Activated T-cell treated with anti-CD3 and anti-CD28 coated beads, Interleukin-2, amount 50 U/mL, for 4 hours (primary cell): Measurements from ENCODE around the gene PHYKPL. TPM values are rescaled to one million over a fixed set of nuclear protein-coding genes. Genes with fewer than 3 reads are reported as not detected.

Experiments used
- ATAC-seq, 2 donors: fragments of 200-7000 bp; cut with Tn5 transposase; one replicate each; pipeline ENCODE4 v1.10.0; 2021
- DNase-seq: peaks from one replicate; pipeline ENCODE4 v3.0.0-alpha.2; 2020
- H3K27me3 Mint-ChIP-seq: one replicate; pipeline ENCODE4 v1.8.0; 2021; ENCODE audit warnings: low read depth, mixed read lengths
- H3K36me3 Mint-ChIP-seq: one replicate; pipeline ENCODE4 v1.8.0; 2022; ENCODE audit warnings: mixed read lengths; ENCODE audit not compliant: insufficient read depth
- H3K4me1 Mint-ChIP-seq: one replicate; pipeline ENCODE4 v1.8.0; 2021; ENCODE audit warnings: low read depth, mixed read lengths
- H3K4me3 Mint-ChIP-seq: one replicate; pipeline ENCODE4 v1.8.0; 2021; ENCODE audit warnings: mild to moderate bottlenecking, moderate library complexity, mixed read lengths
- H3K9me3 Mint-ChIP-seq: one replicate; pipeline ENCODE4 v1.8.0; 2021; ENCODE audit warnings: mixed read lengths
- total RNA-seq, 3 donors: library from RNA; stranded (reverse); gene quantifications; one replicate each; pipeline ENCODE4 v1.2.1, GENCODE V29; 2021

PHYKPL gene
- total RNA-seq, 3 donors from 2014 or later = 46.7 to 53.2 (median 49.7) TPM

DNA sequence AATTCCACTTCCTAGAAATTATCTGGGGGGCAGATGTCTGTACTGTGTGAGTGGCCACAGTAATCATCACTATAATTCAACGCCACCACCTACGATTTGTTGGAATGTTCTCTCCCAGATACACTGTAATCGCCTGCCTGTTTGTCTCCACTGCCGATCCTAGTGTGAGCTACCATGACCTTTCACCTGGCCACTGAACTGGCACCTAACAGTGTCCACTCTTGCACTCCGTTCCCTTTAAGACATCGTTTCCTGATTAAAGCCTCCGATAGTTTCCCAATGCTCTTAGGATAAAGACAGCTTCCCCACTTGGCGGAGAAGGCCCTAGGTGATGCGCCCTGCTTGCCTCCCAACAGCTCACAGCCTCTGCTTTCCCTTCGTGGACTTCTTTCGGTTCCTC is 4.0 kb downstream of the PHYKPL start:
- no peaks in the 10 kb centered on the region for H3K27me3 Mint-ChIP-seq
- peaks cover 46% of the 10 kb centered on the region for H3K4me1 Mint-ChIP-seq
- ATAC-seq (no peak), DNase-seq (no peak)
- no peaks in the 10 kb centered on the region for H3K9me3 Mint-ChIP-seq
- peak overlapping the region; percentile 48 for H3K4me3 Mint-ChIP-seq
- peaks cover 57% of the 10 kb centered on the region for H3K36me3 Mint-ChIP-seq

DNA sequence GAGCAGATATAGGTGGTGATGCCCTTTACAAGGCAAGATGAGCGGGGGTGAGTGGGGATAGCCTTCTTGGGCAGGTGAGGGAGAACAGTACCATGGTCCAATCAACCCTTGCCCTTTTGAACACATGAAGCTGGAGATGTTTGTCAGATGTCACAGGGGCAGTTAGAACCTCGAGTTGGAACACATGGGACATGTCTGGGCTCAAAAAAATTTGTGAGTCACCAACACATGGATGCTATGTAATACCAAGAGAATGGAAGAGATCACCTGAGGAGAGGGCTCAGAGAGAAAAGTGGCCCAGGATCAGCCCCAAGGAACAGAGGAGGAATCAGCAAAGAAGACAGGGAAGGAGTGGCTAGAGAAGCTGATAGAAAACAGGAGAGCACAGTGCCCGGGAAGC is 4.7 kb downstream of the PHYKPL start:
- H3K9me3 Mint-ChIP-seq = no peaks in the 10 kb centered on the region
- H3K4me3 Mint-ChIP-seq = no peak overlapping the region
- DNase-seq (no peak), ATAC-seq (no peak)
- H3K4me1 Mint-ChIP-seq = peaks cover 44% of the 10 kb centered on the region
- H3K27me3 Mint-ChIP-seq = no peaks in the 10 kb centered on the region
- peaks cover 61% of the 10 kb centered on the region for H3K36me3 Mint-ChIP-seq

- ATAC-seq (no peak), DNase-seq (no peak)
- Mint-ChIP-seq H3K4me3 (peak overlapping the region; percentile 12), H3K4me1 (peaks cover 44% of the 10 kb centered on the region), H3K27me3 (no peaks in the 10 kb centered on the region), H3K36me3 (peaks cover 61% of the 10 kb centered on the region), H3K9me3 (no peaks in the 10 kb centered on the region)
Observed at GRCh38 chr5:178227138-178227659, 5.4 kb downstream of the PHYKPL start.

DNA sequence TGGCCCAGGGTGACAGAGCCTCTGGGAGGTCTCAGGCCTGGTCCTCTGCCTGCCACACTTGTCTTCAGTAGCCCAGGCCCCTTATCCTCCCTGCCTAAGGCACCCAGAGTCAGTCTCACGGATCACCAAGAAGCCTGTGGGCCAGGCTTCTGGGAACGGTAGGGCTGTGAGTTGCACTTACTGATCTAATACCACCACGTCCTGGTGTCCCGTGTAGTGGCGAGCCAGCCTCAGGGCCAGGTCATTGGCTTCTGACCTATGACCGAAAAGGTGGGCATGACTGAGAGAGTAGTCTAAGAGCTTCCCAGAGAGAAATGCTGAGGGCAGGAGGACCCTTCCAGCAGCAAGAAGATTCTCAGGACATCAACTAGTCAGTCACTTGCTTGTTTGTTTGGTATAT is 7.4 kb downstream of the PHYKPL start:
- no peak for DNase-seq
- peaks cover 42% of the 10 kb centered on the region for H3K4me1 Mint-ChIP-seq

DNA sequence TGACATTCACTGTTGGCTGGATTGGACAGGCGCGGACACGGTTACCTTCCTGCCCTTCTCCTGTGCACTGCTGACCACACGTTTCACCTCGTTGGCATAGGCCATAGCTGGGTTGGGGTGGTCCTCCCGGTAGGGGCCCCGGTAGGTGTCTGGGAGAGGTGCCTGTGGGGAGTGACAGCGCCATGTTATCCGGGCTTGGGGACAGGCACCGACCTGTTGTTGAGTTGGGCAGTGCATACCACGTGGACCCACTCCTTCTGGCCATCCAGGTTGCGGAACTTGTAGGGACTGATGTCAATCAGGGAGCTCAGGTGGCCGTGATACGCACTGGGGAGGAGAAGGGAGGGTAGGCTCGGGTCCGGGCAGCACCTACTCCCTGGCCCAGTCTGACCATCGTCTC is 8.2 kb downstream of the PHYKPL start:
- H3K4me3 Mint-ChIP-seq = no peak overlapping the region
- no peaks in the 10 kb centered on the region for H3K27me3 Mint-ChIP-seq
- peaks cover 60% of the 10 kb centered on the region for H3K36me3 Mint-ChIP-seq
- no peaks in the 10 kb centered on the region for H3K9me3 Mint-ChIP-seq
- DNase-seq = no peak
- peaks cover 36% of the 10 kb centered on the region for H3K4me1 Mint-ChIP-seq
- ATAC-seq = no peak

More for the DNA sequence above, 7.4 kb downstream of the PHYKPL start:
- H3K36me3 Mint-ChIP-seq = peaks cover 62% of the 10 kb centered on the region
- no peaks in the 10 kb centered on the region for H3K27me3 Mint-ChIP-seq
- no peaks in the 10 kb centered on the region for H3K9me3 Mint-ChIP-seq
- no peak overlapping the region for H3K4me3 Mint-ChIP-seq
- ATAC-seq = no peak

GRCh38 chr5:178223828-178224335 is 8.7 kb downstream of the PHYKPL start:
- no peak for DNase-seq
- Mint-ChIP-seq H3K4me1 (peaks cover 32% of the 10 kb centered on the region), H3K4me3 (no peak overlapping the region), H3K9me3 (no peaks in the 10 kb centered on the region), H3K36me3 (peaks cover 59% of the 10 kb centered on the region), H3K27me3 (no peaks in the 10 kb centered on the region)
- no peak for ATAC-seq

DNA sequence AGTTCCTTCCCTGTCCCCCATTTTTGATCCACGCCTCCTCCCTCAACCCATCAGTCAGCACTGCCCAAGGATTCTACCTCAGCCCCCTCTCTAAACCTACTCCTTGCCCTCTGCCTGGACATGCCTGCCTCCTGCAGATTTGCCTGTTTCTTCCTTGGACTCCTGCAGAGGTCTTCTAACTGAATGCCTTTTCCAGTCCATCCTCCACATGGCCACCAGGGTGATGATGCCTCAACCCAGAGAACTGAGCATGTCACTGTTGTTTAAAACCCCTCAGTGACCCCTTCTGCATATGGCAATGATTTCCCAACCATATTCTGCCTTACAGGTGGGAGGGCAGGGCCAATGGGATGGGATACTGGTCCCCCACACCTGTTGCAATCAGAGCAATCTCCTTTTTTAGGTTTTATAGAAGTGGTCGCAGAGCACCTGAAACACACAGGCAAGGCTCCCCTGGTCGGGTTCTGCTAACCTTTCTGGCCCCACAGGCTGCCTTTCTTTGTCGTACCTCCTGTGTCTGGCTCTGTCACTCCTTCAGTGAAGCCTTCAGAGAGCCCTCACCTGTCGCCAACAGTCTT is 9.3 kb downstream of the PHYKPL start:
- no peak for ATAC-seq
- no peak for DNase-seq
- Mint-ChIP-seq H3K4me3 (no peak overlapping the region), H3K4me1 (peaks cover 27% of the 10 kb centered on the region), H3K27me3 (no peaks in the 10 kb centered on the region), H3K9me3 (no peaks in the 10 kb centered on the region), H3K36me3 (peaks cover 55% of the 10 kb centered on the region)

- H3K4me1 Mint-ChIP-seq = peaks cover 19% of the 10 kb centered on the region
- peaks cover 46% of the 10 kb centered on the region for H3K36me3 Mint-ChIP-seq
- no peaks in the 10 kb centered on the region for H3K27me3 Mint-ChIP-seq
- ATAC-seq (no peak), DNase-seq (no peak)
- H3K4me3 Mint-ChIP-seq = no peak overlapping the region
- no peaks in the 10 kb centered on the region for H3K9me3 Mint-ChIP-seq
Observed at GRCh38 chr5:178222292-178222691, 10.3 kb downstream of the PHYKPL start.

DNA sequence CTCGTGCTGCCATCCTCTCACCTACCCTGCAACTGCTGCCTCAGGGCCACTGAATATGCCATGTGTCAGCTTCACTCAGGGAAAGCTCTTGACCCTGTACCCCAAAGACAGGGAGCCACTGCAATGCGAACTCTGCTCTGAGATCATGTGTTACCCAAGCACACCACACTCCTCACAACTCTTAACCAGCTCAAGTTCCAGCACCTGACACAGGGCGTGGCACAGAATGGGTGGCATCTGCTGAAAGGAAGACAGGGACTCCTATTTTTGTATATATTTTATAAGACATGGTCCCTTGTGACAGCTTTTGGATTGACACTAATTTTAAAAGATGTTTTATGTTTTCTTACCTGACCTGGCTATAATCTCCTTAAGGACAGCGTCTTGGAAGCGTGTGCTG is 10.7 kb downstream of the PHYKPL start:
- H3K4me1 Mint-ChIP-seq = peaks cover 17% of the 10 kb centered on the region
- H3K9me3 Mint-ChIP-seq = no peaks in the 10 kb centered on the region
- peaks cover 42% of the 10 kb centered on the region for H3K36me3 Mint-ChIP-seq
- H3K4me3 Mint-ChIP-seq = no peak overlapping the region
- H3K27me3 Mint-ChIP-seq = no peaks in the 10 kb centered on the region
- no peak for DNase-seq
- ATAC-seq = peak; percentile 8 to 11

DNA sequence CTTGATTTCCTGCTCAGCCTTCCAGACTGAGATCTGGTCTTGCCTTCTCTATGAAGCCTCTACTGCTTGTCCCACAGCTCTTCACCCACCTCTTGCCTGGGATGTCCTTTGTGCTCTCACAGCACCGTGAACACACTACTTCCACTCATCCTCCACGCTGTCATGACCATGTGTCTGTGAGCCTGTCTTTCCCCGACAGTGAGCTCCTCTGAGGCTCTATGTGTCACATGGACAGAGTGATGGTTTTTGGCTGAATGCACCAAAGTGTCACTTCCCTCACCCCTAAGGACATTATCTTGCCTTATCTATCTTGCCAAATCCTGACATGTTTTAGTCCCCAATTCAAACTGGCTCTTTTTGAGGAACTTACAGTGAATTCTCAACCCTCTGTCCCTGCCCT is 11.3 kb downstream of the PHYKPL start:
- Mint-ChIP-seq H3K9me3 (no peaks in the 10 kb centered on the region), H3K4me1 (peaks cover 18% of the 10 kb centered on the region), H3K27me3 (no peaks in the 10 kb centered on the region), H3K4me3 (no peak overlapping the region), H3K36me3 (peaks cover 42% of the 10 kb centered on the region)
- ATAC-seq = peak; percentile 19 to 42
- DNase-seq = no peak

DNA sequence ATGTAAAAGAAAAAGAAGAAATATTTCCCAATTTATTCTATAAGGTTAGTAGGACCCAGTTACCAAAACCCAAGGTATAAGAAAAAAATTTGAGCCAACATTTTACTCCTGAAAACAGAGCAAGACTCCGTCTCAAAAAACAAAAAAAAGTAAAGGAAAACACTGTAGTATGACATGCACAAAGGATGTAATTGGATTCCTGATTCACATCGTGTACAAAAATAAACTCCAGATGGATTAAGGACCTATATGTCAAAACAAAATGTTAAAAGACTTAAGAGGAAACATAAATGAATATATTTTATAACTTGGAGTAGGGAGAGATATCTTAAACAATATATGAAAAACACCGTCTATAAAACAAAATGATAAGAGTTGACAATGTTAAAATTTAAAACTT is 13.8 kb downstream of the PHYKPL start:
- ATAC-seq = no peak
- no peaks in the 10 kb centered on the region for H3K9me3 Mint-ChIP-seq
- no peak overlapping the region for H3K4me3 Mint-ChIP-seq
- DNase-seq = no peak
- peaks cover 40% of the 10 kb centered on the region for H3K36me3 Mint-ChIP-seq
- no peaks in the 10 kb centered on the region for H3K27me3 Mint-ChIP-seq
- peaks cover 20% of the 10 kb centered on the region for H3K4me1 Mint-ChIP-seq

DNA sequence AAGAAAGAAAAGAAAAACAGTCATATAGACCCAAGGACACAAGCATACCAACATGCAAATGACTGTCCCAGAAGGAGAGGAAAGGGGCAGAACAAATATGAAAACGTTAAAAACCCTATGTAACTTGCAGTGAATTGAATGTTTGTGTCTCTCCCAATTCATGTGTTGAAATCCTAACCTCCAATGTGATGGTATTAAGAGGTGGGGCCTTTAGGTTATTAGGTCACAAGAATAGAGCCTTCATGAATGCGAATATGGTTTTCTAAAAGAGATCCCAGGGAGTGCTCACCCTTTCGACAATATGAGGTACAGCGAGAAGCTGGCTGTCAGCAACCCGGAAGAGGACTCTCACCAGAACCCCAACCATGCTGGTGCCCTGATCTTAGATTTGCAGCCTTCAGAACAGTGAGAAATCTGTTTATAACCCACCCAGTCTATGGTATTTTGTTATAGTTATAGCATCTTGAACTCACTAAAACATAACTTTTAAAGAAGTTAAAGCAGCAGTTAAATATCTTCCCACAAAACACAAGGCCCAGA is 14.3 kb downstream of the PHYKPL start:
- ATAC-seq (no peak), DNase-seq (no peak)
- Mint-ChIP-seq H3K36me3 (peaks cover 42% of the 10 kb centered on the region), H3K27me3 (no peaks in the 10 kb centered on the region), H3K9me3 (no peaks in the 10 kb centered on the region), H3K4me1 (peaks cover 23% of the 10 kb centered on the region), H3K4me3 (no peak overlapping the region)

DNA sequence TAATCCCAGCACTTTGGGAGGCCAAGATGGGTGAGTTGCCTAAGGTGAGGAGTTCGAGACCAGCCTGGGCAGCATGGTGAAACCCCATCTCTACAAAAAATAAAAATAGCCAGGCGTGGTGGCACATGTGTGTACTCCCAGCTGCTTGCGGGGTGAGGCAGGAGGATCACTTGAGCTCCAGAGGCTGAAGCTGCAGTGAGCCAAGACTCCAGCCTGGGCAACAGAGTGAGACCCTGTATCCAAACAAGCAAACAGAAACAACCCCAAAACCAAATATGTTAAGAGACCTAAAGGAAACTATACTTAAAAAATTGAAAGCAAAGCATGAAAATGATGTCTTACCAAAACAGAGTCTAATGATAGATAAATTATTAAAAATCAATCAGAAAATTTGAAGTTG is 15.8 kb downstream of the PHYKPL start:
- no peaks in the 10 kb centered on the region for H3K9me3 Mint-ChIP-seq
- H3K4me3 Mint-ChIP-seq = no peak overlapping the region
- no peak for DNase-seq
- H3K4me1 Mint-ChIP-seq = peaks cover 22% of the 10 kb centered on the region
- no peaks in the 10 kb centered on the region for H3K27me3 Mint-ChIP-seq
- ATAC-seq = no peak
- peaks cover 41% of the 10 kb centered on the region for H3K36me3 Mint-ChIP-seq

GRCh38 chr5:178216088-178216534 is 16.5 kb downstream of the PHYKPL start:
- H3K36me3 Mint-ChIP-seq = peaks cover 39% of the 10 kb centered on the region
- no peak for DNase-seq
- no peaks in the 10 kb centered on the region for H3K9me3 Mint-ChIP-seq
- H3K27me3 Mint-ChIP-seq = no peaks in the 10 kb centered on the region
- no peak overlapping the region for H3K4me3 Mint-ChIP-seq
- ATAC-seq = no peak
- peaks cover 15% of the 10 kb centered on the region for H3K4me1 Mint-ChIP-seq
